Effector CD8-positive, alpha-beta T cell (primary cell): ENCODE data around the gene SEMA7A.
"Not testable (repeated sequence)": the region's sequence is repeated elsewhere in the genome, so short reads cannot be mapped to it uniquely, and the experiment has no call there.

Experiments
- DNase-seq: peaks from one replicate; lab custom pipeline; 2025; lab: John Stamatoyannopoulos, UW

The SEMA7A gene

DNA sequence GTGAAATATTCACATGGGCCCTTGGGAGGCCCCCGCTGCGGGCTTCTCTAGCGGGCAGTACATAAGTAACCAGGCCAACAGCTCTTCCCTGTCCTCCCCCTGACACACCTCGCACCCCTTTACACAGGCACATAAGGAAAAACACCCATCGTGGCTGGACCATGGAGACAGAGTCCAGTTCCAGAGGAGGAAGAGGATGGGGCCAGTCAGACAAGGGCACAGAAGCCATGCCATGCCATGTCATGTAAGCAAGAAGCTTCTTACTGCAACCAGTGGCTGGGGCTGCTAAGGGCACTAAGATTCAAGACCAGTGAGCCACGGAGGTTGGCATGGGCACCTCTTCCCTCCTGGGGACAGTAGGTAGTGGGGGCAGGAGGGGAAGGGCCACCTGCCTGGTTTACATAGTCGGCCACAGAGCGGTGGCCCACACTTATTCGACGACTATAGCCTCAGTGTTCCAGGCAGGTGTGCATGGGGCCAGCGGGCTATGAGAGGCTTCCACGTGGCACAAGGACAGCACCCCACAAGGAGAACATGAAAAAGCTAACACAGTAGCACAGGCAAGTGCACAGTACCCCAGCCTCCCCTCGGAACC, 60.6 kb downstream of the SEMA7A start:
- DNase-seq, result no peak

- DNase-seq, result no peak
Measured at GRCh38 chr15:74370471-74370870, 63.3 kb downstream of the SEMA7A start.

- DNase-seq, result no peak
Measured at GRCh38 chr15:74369756-74370155, 64.0 kb downstream of the SEMA7A start.

- no peak for DNase-seq
Measured at GRCh38 chr15:74369084-74369745, 64.5 kb downstream of the SEMA7A start.

DNA sequence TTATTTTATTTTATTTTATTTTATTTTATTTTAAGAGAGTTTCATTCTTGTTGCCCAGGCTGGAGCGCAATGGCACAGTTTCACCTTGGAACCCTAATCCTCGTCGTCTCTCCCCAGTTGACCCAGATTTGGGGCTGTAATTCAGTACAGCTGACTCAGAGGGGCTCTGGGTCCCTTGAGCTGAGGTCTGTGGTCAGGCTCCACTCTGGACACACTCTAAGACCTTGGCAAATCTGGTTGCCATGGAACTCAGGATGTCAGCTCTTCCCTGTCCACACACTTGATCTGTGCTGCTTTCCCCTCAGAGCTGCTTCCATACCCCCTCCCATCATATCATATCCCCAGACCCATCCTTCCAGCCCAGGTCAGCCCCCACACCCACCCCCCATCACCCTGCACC, 65.6 kb downstream of the SEMA7A start:
- DNase-seq, result no peak

- no peak for DNase-seq
Measured at GRCh38 chr15:74367296-74367854, 66.4 kb downstream of the SEMA7A start, which contains the start of gene CYP11A1. Gene CYP11A1 (minus strand): TSS chr15:74367646. CDS start chr15:74367585, 61 bp downstream.

GRCh38 chr15:74365598-74366445, 67.9 kb downstream of the SEMA7A start:
- DNase-seq, result no peak

DNA sequence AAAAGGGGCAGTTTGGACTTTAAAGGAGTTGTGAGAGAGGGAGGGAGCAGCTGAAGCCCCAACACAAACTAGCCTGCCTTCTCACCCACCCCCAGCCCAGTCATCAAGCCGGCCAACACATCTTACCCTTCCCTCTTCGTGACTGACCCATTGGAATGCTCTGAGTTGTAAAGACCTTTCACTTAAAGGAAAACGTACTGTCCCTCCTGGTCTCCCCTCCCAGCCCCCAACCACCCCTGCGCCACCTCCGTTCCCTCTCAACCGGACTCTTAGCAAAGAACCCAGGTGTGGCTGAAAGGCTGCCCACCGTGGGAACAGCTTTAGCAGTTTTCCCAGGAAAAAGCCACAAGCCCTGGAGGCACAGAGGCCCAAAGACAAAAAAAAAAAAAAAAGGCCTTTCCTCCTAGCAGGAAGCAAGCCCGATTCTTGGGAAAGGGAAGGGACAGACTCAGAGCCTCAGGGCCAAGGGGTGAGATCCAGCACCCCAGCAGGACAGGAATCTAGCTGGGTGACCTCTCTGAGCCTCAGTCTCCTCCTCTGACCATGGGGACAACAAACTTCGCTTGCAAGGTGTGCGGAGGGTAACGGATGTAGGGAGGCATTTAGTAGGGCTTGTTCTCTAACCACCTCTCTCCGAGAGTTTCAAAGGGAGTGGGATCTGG, 68.7 kb downstream of the SEMA7A start:
- DNase-seq, result no peak

GRCh38 chr15:74362482-74362881, 71.3 kb downstream of the SEMA7A start:
- DNase-seq, result no peak

- not testable (repeated sequence) for DNase-seq
Measured at GRCh38 chr15:74360855-74361254, 72.9 kb downstream of the SEMA7A start.

- not testable (repeated sequence) for DNase-seq
Measured at GRCh38 chr15:74359376-74359775, 74.4 kb downstream of the SEMA7A start.
